ENCODE results near the gene GHDC.
"Not testable (repeated sequence)": the region's sequence is repeated elsewhere in the genome, so short reads cannot be mapped to it uniquely, and the experiment has no call there.

GHDC gene

DNA sequence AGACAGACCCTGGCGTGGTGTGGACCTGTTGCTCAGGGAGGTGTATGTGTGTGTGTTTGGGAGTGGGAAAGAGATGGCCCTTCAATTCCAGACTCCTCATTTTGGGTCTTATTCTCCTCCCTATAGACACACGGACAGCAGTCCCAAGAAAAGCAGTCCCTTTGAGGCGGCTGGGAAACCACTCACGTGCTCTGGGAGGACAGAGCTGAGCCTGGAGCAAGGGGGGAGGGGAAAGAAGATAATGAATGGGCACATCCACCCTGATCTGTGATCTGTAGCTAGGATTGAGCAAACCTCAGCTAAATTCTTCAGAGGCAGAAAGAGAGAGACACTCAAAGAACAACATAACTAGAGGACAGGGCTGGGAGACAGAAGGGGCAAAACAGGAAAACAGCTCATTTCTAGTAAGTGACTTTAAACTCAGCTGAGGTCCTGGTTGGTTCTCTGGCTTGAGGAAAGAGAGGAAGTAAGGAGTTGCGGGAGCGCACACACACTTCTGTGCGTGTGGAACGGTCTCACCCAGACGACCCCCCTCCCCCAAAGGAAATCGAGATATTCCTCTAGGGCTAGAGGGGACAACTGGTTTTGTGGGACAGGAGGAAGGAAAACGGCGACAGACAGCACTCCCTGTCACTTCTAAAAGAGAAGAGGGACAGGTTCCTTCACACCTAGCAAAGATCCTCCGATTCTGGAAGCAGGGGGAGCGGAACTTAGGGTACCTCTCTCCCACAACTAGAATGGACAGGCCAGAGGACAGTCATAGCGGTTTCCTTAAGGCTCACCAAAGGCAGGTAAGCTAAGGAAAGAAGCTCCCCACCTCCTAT is 40.2 kb downstream of the GHDC start:
- DNase-seq: no peak

GRCh38 chr17:42146911-42147607 is 47.2 kb downstream of the GHDC start:
- ATAC-seq: no peak
- no peak for DNase-seq

More for the DNA sequence above, 40.2 kb downstream of the GHDC start:
- ATAC-seq: no peak

DNA sequence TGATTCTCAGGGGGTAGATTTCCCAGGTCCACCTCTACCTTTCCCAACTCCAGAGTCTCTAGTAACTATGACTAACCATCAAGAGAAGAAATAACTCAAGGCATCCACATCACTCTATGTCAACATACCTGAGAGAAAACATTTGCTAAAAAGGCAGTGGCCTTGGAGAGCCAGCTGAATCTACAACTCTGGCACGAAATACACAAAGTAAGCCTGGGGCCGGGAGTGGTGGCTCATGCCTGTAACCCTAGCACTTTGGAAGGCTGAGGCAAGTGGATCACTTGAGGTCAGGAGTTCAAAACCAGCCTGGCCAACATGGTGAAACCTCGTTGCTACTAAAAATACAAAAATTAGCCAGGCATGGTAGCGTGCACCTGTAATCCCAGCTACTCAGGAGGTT is 51.2 kb downstream of the GHDC start:
- ATAC-seq, DNase-seq: not testable (repeated sequence)

DNA sequence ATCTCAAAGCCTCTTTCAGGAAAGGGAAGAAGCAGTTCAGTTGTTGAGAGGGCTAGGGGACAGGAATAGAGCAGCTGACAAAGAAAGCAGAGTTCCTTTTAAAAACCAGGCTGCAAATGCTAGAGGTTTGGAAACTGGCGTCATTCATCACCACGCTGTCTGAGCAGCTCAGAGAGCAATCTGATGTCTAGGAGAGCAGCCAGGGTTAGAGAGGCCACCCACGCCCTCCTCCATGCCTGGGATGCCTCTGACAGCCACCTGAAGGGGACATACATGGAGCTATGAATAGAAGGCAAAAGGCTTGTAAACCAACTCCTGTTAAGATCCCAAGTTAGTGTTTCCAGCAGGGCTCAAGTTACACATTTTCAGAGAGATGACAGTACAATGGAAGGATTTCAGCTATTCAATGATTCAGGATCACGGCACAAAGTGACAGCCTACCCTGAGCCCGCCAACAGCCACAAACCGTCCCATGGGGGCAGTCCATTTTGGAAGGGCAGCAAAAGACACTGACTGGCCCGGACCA is 51.9 kb downstream of the GHDC start:
- DNase-seq (no peak), ATAC-seq (no peak)

DNA sequence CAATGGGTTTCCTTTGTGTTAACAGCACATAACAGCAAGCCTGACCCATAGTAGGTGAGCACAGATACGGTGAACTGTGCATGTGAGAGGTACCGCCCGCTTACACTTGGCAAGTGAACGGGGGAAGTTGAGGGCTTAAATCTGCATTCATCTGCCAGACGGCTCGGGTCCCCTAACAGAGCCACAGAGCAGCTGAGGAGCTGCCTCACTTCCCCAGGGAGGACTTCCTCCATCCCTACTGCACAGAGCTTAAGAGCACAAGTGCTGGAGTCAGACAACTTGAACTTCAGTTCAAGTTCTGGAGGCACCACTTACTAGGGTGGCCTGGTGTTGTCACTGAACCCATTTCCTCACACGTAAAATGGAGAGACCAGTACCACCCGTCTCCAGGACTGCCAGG is 52.9 kb downstream of the GHDC start:
- DNase-seq: no peak
- no peak for ATAC-seq

DNA sequence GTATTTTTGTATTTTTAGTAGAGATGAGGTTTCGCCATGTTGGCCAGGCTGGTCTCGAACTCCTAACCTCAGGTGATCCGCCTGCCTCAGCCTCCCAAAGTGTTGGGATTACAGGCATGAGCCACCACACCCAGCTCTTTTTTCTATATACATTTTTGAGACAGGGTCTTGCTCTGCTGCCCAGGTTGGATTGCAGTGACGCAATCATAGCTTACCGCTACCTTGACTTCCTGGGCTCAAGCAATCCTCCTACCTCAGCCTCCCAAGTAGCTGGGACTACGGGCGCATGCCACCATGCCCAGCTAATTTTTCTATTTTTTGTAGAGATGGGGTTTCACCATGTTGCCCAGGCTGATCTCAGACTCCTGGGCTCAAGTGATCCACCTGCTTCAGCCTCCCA is 53.6 kb downstream of the GHDC start:
- DNase-seq, ATAC-seq: not testable (repeated sequence)

Data from stimulated activated naive CD8-positive, alpha-beta T cell treated with anti-CD3 and anti-CD28 coated beads, Interleukin-15, Interleukin-2, amounts not matched to agents 100 U/mL and 50 U/mL, for 24 hours (primary cell).